Measurements from ENCODE around the gene ARHGEF11. TPM values are rescaled to one million over a fixed set of nuclear protein-coding genes. Genes with fewer than 3 reads are reported as not detected.

The ARHGEF11 gene
- total RNA-seq, 1 experiment from 2014 or later, result 38.1 TPM

DNA sequence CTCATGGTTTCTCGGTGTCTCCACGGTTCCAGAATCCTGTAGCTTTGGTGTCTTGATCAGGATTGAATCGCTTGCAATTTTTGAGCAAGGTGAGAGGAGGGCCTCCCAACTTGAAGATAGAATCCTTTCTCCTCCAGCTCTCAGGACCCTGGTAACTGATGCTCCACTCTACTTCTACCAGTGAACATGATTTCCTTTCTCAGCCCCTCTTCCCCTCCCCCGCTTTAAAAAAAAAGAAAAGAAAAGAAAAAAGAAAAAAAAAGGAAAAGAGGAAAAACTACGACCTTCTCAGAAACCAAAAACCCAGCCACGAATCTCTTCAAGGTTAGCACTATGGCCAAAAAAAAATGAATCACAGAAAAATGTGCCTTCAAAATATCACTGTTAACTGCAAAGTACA is 1.2 kb downstream of the ARHGEF11 start (continued):
- no peak for TF ChIP-seq ZNF219 (CRISPR knock-in tag; IDR thresholded peaks at IDR 0.05; ENCODE audit: borderline replicate concordance)
- TF ChIP-seq, protein P1, sequence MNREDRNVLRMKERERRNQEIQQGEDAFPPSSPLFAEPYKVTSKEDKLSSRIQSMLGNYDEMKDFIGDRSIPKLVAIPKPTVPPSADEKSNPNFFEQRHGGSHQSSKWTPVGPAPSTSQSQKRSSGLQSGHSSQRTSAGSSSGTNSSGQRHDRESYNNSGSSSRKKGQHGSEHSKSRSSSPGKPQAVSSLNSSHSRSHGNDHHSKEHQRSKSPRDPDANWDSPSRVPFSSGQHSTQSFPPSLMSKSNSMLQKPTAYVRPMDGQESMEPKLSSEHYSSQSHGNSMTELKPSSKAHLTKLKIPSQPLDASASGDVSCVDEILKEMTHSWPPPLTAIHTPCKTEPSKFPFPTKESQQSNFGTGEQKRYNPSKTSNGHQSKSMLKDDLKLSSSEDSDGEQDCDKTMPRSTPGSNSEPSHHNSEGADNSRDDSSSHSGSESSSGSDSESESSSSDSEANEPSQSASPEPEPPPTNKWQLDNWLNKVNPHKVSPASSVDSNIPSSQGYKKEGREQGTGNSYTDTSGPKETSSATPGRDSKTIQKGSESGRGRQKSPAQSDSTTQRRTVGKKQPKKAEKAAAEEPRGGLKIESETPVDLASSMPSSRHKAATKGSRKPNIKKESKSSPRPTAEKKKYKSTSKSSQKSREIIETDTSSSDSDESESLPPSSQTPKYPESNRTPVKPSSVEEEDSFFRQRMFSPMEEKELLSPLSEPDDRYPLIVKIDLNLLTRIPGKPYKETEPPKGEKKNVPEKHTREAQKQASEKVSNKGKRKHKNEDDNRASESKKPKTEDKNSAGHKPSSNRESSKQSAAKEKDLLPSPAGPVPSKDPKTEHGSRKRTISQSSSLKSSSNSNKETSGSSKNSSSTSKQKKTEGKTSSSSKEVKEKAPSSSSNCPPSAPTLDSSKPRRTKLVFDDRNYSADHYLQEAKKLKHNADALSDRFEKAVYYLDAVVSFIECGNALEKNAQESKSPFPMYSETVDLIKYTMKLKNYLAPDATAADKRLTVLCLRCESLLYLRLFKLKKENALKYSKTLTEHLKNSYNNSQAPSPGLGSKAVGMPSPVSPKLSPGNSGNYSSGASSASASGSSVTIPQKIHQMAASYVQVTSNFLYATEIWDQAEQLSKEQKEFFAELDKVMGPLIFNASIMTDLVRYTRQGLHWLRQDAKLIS (CRISPR knock-in tag; IDR thresholded peaks at IDR 0.05; ENCODE audit: borderline replicate concordance), result no peak
- TF ChIP-seq NFATC4 (CRISPR knock-in tag; IDR thresholded peaks at IDR 0.05), result no peak
- TF ChIP-seq, protein P2, sequence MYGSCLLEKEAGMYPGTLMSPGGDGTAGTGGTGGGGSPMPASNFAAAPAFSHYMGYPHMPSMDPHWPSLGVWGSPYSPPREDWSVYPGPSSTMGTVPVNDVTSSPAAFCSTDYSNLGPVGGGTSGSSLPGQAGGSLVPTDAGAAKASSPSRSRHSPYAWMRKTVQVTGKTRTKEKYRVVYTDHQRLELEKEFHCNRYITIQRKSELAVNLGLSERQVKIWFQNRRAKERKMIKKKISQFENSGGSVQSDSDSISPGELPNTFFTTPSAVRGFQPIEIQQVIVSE (CRISPR knock-in tag; IDR thresholded peaks at IDR 0.05; ENCODE audit: borderline replicate concordance), result no peak
- TF ChIP-seq, protein P3, sequence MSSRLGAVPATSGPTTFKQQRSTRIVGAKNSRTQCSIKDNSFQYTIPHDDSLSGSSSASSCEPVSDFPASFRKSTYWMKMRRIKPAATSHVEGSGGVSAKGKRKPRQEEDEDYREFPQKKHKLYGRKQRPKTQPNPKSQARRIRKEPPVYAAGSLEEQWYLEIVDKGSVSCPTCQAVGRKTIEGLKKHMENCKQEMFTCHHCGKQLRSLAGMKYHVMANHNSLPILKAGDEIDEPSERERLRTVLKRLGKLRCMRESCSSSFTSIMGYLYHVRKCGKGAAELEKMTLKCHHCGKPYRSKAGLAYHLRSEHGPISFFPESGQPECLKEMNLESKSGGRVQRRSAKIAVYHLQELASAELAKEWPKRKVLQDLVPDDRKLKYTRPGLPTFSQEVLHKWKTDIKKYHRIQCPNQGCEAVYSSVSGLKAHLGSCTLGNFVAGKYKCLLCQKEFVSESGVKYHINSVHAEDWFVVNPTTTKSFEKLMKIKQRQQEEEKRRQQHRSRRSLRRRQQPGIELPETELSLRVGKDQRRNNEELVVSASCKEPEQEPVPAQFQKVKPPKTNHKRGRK (CRISPR knock-in tag; IDR thresholded peaks at IDR 0.05; ENCODE audit: borderline replicate concordance), result no peak

GRCh38 chr1:157043685-157044084 is 1.9 kb downstream of the ARHGEF11 start:
- Mint-ChIP-seq H3K36me3 (peaks cover 3% of the 10 kb centered on the region; the same call in 1 of the 2 replicates), H3K9me3 (no peaks in the 10 kb centered on the region), H3K27me3 (ENCODE audit: low read depth) (no peaks in the 10 kb centered on the region), H3K4me1 (peaks cover 63% of the 10 kb centered on the region), H3K4me3 (peak overlapping the region; percentile 87), H3K27ac (no peak overlapping the region)
- TF ChIP-seq, protein P1 (CRISPR knock-in tag; IDR thresholded peaks at IDR 0.05; ENCODE audit: borderline replicate concordance), result no peak
- TF ChIP-seq NR1H2 (CRISPR knock-in tag; IDR thresholded peaks at IDR 0.05) (no peak), RORB (CRISPR knock-in tag; IDR thresholded peaks at IDR 0.05) (no peak), CREB1 (CRISPR knock-in tag; IDR thresholded peaks at IDR 0.05) (no peak), ZNF317 (CRISPR knock-in tag; IDR thresholded peaks at IDR 0.05; ENCODE audit: borderline replicate concordance, low read depth) (no peak), SP1 (CRISPR knock-in tag; conservative IDR thresholded peaks at IDR 0.05) (no peak)
- ChIA-PET CTCF (interaction anchor here (1.1 to 1.8 kb wide), 4 partner anchors 31 to 112 kb away, joined by 3 to 8 read pairs (median 6); no protein-coding TSS in a partner anchor), POLR2A (interaction anchor here (0.5 kb wide), 1 partner anchor 43 kb away, joined by 3 read pairs; no protein-coding TSS in a partner anchor)
- ATAC-seq, result no peak
- no peak for DNase-seq (ENCODE audit: low spot score)

DNA sequence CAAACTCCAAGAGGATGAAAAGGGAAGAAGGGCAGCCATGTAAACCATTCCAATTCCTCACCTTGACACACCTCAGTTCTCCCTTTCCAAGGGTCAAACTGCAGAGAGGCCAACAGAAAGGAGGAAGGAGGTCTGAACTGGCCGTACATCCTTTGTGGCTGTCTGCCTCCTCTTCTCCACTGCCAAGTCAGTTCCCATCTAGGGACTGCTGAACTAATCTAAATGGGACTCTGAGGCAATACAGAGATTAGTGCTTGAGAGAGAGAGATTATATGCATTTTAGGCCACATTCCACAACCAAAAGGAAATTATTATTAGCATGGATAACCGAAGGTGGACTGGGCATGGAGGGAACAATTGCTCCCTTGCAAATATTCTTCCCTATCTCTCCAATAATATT is 2.7 kb downstream of the ARHGEF11 start:
- no peak for DNase-seq (ENCODE audit: low spot score)
- peak overlapping the region; percentile 87 for H3K4me3 Mint-ChIP-seq
- no peaks in the 10 kb centered on the region for H3K9me3 Mint-ChIP-seq
- ATAC-seq, result no peak
- H3K27me3 Mint-ChIP-seq (ENCODE audit: low read depth), result no peaks in the 10 kb centered on the region
- 0 out of 2 replicates have a peak overlapping the region, but pooled peaks have one; percentile 9 for H3K27ac Mint-ChIP-seq
- H3K36me3 Mint-ChIP-seq, result peaks cover 3% of the 10 kb centered on the region; the same call in 1 of the 2 replicates
- TF ChIP-seq, protein P4, sequence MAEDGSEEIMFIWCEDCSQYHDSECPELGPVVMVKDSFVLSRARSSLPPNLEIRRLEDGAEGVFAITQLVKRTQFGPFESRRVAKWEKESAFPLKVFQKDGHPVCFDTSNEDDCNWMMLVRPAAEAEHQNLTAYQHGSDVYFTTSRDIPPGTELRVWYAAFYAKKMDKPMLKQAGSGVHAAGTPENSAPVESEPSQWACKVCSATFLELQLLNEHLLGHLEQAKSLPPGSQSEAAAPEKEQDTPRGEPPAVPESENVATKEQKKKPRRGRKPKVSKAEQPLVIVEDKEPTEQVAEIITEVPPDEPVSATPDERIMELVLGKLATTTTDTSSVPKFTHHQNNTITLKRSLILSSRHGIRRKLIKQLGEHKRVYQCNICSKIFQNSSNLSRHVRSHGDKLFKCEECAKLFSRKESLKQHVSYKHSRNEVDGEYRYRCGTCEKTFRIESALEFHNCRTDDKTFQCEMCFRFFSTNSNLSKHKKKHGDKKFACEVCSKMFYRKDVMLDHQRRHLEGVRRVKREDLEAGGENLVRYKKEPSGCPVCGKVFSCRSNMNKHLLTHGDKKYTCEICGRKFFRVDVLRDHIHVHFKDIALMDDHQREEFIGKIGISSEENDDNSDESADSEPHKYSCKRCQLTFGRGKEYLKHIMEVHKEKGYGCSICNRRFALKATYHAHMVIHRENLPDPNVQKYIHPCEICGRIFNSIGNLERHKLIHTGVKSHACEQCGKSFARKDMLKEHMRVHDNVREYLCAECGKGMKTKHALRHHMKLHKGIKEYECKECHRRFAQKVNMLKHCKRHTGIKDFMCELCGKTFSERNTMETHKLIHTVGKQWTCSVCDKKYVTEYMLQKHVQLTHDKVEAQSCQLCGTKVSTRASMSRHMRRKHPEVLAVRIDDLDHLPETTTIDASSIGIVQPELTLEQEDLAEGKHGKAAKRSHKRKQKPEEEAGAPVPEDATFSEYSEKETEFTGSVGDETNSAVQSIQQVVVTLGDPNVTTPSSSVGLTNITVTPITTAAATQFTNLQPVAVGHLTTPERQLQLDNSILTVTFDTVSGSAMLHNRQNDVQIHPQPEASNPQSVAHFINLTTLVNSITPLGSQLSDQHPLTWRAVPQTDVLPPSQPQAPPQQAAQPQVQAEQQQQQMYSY (CRISPR knock-in tag; IDR thresholded peaks at IDR 0.05), result no peak
- ChIA-PET CTCF (no interaction called here), POLR2A (no interaction called here)
- peaks cover 55% of the 10 kb centered on the region for H3K4me1 Mint-ChIP-seq
